GM18951 (cell line): Measurements from ENCODE around the gene TSPAN9.

ENCODE experiments used
- POLR2A ChIP-seq: IDR thresholded peaks from 4 replicates; pipeline ENCODE4 v1.6.1; 2011; ENCODE audit warnings: mild to moderate bottlenecking; ENCODE audit not compliant: insufficient read length, insufficient read depth; ENCODE audit errors: extremely low read depth
- in situ Hi-C: fragments of 300-500 bp; cut with MboI; formaldehyde crosslinking; loops from one replicate; pipeline ENCODE4 v1.12.0; 2022; ENCODE audit warnings: low sequenced_read_pairs, mixed read lengths, inconsistent platforms; ENCODE audit not compliant: unreplicated experiment

TSPAN9 gene

GRCh38 chr12:3323002-3323685 lies 246.0 kb downstream of the TSPAN9 start:
- TF ChIP-seq POLR2A, result no peak
- in situ Hi-C loops, result no loop called here

- TF ChIP-seq POLR2A, result no peak
- in situ Hi-C loops, result no loop called here
Measured at GRCh38 chr12:3325736-3326135, 248.6 kb downstream of the TSPAN9 start.

- TF ChIP-seq POLR2A, result no peak
- in situ Hi-C loops, result no loop called here
Measured at GRCh38 chr12:3326156-3326849, 249.1 kb downstream of the TSPAN9 start.

- in situ Hi-C loops, result no loop called here
- TF ChIP-seq POLR2A, result no peak
Measured at GRCh38 chr12:3326850-3327780, 249.9 kb downstream of the TSPAN9 start.

DNA sequence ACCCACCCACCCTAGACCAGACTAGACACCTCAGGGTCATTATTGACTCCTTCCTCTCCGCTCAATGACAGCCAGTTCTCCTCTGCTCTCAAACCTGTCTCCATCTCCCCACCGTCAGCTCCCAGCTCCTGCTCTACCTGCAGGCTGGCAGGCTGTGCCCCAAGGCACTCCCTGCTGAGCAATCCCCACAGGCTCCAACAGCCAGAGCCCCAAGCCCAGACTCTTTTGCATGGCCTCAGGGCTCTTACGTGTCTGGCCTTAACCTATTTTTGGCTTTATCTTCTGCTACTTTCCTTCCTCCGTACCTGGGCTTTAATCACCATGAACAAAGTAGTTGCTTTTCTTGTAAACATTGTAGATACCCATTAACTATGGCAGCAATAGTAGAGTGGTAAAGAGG lies 250.9 kb downstream of the TSPAN9 start:
- in situ Hi-C loops, result no loop called here
- TF ChIP-seq POLR2A, result no peak

DNA sequence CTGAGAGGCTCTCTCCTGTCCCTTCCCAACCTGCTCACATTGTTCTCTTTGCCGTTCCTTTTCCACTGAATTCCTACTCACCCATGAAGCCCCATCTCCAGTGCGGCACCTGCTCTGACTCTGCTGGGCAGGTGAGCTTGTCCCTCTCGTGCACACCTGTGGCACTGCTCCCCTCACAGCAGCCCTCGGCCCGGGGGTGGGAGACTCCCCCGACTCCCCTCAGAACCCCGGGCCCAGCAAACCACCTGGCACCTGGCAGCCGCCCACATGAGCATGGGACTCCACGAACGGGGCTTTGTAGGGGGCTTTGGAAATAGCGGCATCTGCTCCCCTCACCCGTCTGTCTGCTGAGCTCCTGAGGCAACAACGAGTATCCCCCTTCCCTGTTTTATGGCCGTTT lies 251.4 kb downstream of the TSPAN9 start:
- in situ Hi-C loops, result no loop called here
- TF ChIP-seq POLR2A, result no peak

DNA sequence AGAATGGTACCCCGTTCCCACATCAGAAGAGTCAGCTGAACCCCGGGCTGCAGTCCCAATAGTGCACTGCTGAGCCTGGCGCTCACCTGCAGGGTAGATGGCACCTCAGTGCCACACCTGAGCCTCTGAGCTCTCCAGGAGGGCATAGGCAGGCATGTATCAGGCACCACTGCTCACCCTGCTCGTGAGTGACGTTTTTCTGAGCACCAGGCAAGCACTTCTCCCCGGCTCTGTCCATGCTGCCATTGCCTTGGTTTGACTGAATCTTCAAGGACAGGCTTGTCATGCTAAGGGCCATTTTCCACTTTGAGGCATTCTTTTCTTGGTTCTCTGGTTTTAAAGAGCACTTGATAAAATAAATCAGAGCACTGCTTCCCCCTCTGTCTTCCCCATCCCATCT lies 252.2 kb downstream of the TSPAN9 start:
- no peak for TF ChIP-seq POLR2A
- in situ Hi-C loops, result no loop called here

- no peak for TF ChIP-seq POLR2A
- in situ Hi-C loops, result no loop called here
Measured at GRCh38 chr12:3330976-3331510, 253.9 kb downstream of the TSPAN9 start.

- in situ Hi-C loops, result no loop called here
- no peak for TF ChIP-seq POLR2A
Measured at GRCh38 chr12:3332188-3332587, 255.0 kb downstream of the TSPAN9 start.

DNA sequence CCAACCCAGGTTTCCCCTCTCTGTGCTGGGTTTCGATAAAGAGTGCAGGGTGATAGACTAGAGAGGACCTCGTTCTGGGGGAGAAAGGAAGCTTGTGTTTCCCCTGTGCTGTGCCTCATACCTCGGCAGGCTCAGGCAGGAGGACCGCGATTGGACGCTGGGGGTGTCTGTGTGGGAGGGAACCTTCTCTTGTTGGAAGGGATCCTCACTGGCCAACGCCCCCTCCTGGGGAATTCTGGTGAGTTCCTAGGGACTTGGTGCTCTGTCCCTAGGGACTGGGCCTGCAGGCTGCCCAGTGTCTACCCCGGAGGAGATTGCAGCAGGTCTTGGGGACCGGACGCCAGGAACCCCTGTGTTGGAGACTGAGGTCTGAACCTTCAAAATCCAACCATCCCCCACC lies 256.4 kb downstream of the TSPAN9 start:
- in situ Hi-C loops, result no loop called here
- TF ChIP-seq POLR2A, result no peak

DNA sequence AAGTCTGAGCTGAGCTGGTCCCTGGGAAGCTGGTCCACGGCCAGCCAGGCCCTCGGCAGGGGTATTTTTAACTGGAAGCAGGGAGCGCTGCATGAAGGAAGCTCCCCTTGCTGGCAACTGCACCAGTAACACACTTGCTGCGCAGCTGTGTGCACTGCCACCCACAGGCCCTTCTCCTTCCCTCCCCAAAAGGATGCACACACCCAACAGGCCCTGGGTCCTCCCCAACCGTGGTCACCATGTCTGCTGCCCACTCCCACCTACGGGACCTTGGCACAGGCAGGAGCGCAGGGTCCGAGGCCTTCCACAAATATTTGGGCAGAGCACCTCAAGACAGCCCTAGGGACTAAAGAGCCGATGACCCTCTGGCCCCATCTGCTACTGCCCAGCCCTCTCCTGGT lies 256.8 kb downstream of the TSPAN9 start:
- no peak for TF ChIP-seq POLR2A
- in situ Hi-C loops, result no loop called here

- TF ChIP-seq POLR2A, result no peak
- in situ Hi-C loops, result no loop called here
Measured at GRCh38 chr12:3335078-3335487, 257.9 kb downstream of the TSPAN9 start.
